SK-N-SH (cell line): ENCODE data around the gene PLCZ1. TPM values are rescaled to one million over a fixed set of nuclear protein-coding genes. Genes with fewer than 3 reads are reported as not detected.

Experiments
- CTCF ChIA-PET: fragments of 300-600, 350-600 bp; formaldehyde crosslinking; extraction: SDS; loops from one replicate; lab custom pipeline; 2021; lab: Yijun Ruan, JAX
- POLR2A ChIA-PET: fragments of 350-600 bp; sonication (Branson Sonifier 250); formaldehyde crosslinking; extraction: SDS; loops from one replicate; lab custom pipeline; 2020; ENCODE audit warnings: antibody characterized with exemption, inconsistent platforms; lab: Yijun Ruan, JAX
- DNase-seq: peaks from one replicate; pipeline ENCODE4 v3.0.0; 2012
- H2AFZ ChIP-seq: fragments of 200-600 bp; sonication (generic); 2 replicates; pipeline ENCODE4 v1.8.1; 2016; ENCODE audit warnings: antibody characterized with exemption, mild to moderate bottlenecking, low read depth
- H3F3A ChIP-seq: fragments of 200-600 bp; sonication (generic); replicated peaks from 2 replicates; pipeline ENCODE3; 2016; ENCODE audit warnings: antibody characterized with exemption, mild to moderate bottlenecking; ENCODE audit not compliant: insufficient read depth
- H3K27ac ChIP-seq, 2 experiments: fragments of 200-500 bp in 1 of 2; fragments of 200-600 bp in 1 of 2; sonication (Bioruptor generic) in 1 of 2; sonication (generic), shearing (Covaris generic) in 1 of 2; 2 replicates each; pipeline versions ENCODE4 v1.5.1 to v1.6.1; 2014 to 2016; ENCODE audit warnings: low read depth in 2 of 2, inconsistent platforms in 1 of 2, low read length in 1 of 2, mild to moderate bottlenecking in 1 of 2, mixed read lengths in 1 of 2
- H3K27me3 ChIP-seq: fragments of 200-600 bp; sonication (generic), shearing (Covaris generic); 2 replicates; pipeline ENCODE4 v1.6.1; 2016; ENCODE audit warnings: mixed run types; ENCODE audit not compliant: insufficient read depth
- H3K36me3 ChIP-seq, 2 experiments: fragments of 200-500 bp in 1 of 2; fragments of 200-600 bp in 1 of 2; sonication (Bioruptor generic) in 1 of 2; sonication (generic) in 1 of 2; replicated peaks in 1 of 2; 2 replicates each; pipeline versions ENCODE3 to v1.5.1; 2014 to 2016; ENCODE audit warnings: low read length in 1 of 2, mild to moderate bottlenecking in 1 of 2; ENCODE audit not compliant: insufficient read depth in 2 of 2, control insufficient read depth in 1 of 2
- H3K4me1 ChIP-seq, 2 experiments: fragments of 200-500 bp in 1 of 2; fragments of 200-600 bp in 1 of 2; sonication (Bioruptor generic) in 1 of 2; sonication (generic), shearing (Covaris generic) in 1 of 2; 2 replicates each; pipeline versions ENCODE4 v1.5.1 to v1.6.1; 2014 to 2016; ENCODE audit warnings: low read depth in 1 of 2, low read length in 1 of 2, mixed run types in 1 of 2; ENCODE audit not compliant: insufficient read depth in 2 of 2, control insufficient read depth in 1 of 2
- H3K4me2 ChIP-seq: fragments of 200-600 bp; sonication (generic), shearing (Covaris generic); 2 replicates; pipeline ENCODE4 v1.6.1; 2017; ENCODE audit warnings: mixed run types
- H3K4me3 ChIP-seq, 2 experiments: fragments of 200-500 bp in 1 of 2; fragments of 200-600 bp in 1 of 2; sonication (Bioruptor generic) in 1 of 2; sonication (generic), shearing (Covaris generic) in 1 of 2; 2 replicates each; pipeline versions ENCODE4 v1.5.1 to v1.8.1; 2014 to 2016; ENCODE audit warnings: low read depth in 2 of 2, inconsistent platforms in 1 of 2, low read length in 1 of 2, mild to moderate bottlenecking in 1 of 2, mixed read lengths in 1 of 2, moderate library complexity in 1 of 2
- H3K79me2 ChIP-seq: fragments of 200-600 bp; sonication (generic); 2 replicates; pipeline ENCODE4 v1.8.1; 2017; ENCODE audit warnings: mild to moderate bottlenecking; ENCODE audit not compliant: insufficient read depth
- H3K9ac ChIP-seq: fragments of 200-600 bp; sonication (generic); 2 replicates; pipeline ENCODE4 v1.6.1; 2017; ENCODE audit warnings: mixed run types
- H3K9me2 ChIP-seq: fragments of 200-600 bp; sonication (generic); 2 replicates; pipeline ENCODE4 v1.6.1; 2017; ENCODE audit warnings: mixed run types
- H3K9me3 ChIP-seq: fragments of 200-600 bp; sonication (generic); 2 replicates; pipeline ENCODE4 v1.6.1; 2017; ENCODE audit warnings: mixed run types, mild to moderate bottlenecking, moderate library complexity
- H4K20me1 ChIP-seq: fragments of 200-600 bp; sonication (generic); 2 replicates; pipeline ENCODE4 v1.6.1; 2017; ENCODE audit warnings: mild to moderate bottlenecking, mixed run types; ENCODE audit not compliant: insufficient read depth
- CTCF ChIP-seq: fragments of 200-600 bp; sonication (generic); IDR thresholded peaks from 2 replicates; pipeline ENCODE4 v1.6.1; 2017; ENCODE audit warnings: antibody characterized with exemption, mild to moderate bottlenecking, moderate library complexity
- FOSL2 ChIP-seq: IDR thresholded peaks from 2 replicates; pipeline ENCODE4 v1.4.0; 2012; ENCODE audit warnings: low read depth, mild to moderate bottlenecking, moderate library complexity, borderline replicate concordance
- FOXJ3 ChIP-seq: sonication (generic); formaldehyde crosslinking; IDR thresholded peaks from 2 replicates; pipeline ENCODE4 v1.5.1; 2020; ENCODE audit warnings: mild to moderate bottlenecking, missing genetic modification reagents
- FOXM1 ChIP-seq: IDR thresholded peaks from 2 replicates; pipeline ENCODE4 v1.4.0; 2012; ENCODE audit warnings: low read depth, mild to moderate bottlenecking
- GABPA ChIP-seq: IDR thresholded peaks from 2 replicates; pipeline ENCODE4 v1.4.0; 2012; ENCODE audit warnings: low read depth, mild to moderate bottlenecking
- IRF3 ChIP-seq: fragments of 150-350 bp; IDR thresholded peaks from 2 replicates; pipeline ENCODE4 v1.6.1; 2016; ENCODE audit warnings: mild to moderate bottlenecking, low read depth, low read length
- JUND ChIP-seq: IDR thresholded peaks from 2 replicates; pipeline ENCODE4 v1.4.0; 2012
- MXI1 ChIP-seq: IDR thresholded peaks from 2 replicates; pipeline ENCODE4 v1.6.1; 2012; ENCODE audit warnings: mild to moderate bottlenecking, low read depth, low read length, improper control_type of control experiment
- NRF1 ChIP-seq: IDR thresholded peaks from 2 replicates; pipeline ENCODE4 v1.6.1; 2012; ENCODE audit warnings: low read depth, mild to moderate bottlenecking, low read length
- PBX3 ChIP-seq: IDR thresholded peaks from 2 replicates; pipeline ENCODE4; 2012
- RAD21 ChIP-seq: IDR thresholded peaks from 2 replicates; pipeline ENCODE4 v1.6.1; 2012; ENCODE audit warnings: mild to moderate bottlenecking, low read length
- RFX5 ChIP-seq: IDR thresholded peaks from 2 replicates; pipeline ENCODE4 v1.6.1; 2012; ENCODE audit warnings: mild to moderate bottlenecking, improper control_type of control experiment, low read length
- RXRA ChIP-seq: IDR thresholded peaks from 2 replicates; pipeline ENCODE4 v1.4.0; 2012; ENCODE audit warnings: low read depth, mild to moderate bottlenecking, borderline replicate concordance
- TAF1 ChIP-seq: IDR thresholded peaks from 2 replicates; pipeline ENCODE4 v1.6.1; 2012; ENCODE audit warnings: low read depth, mild to moderate bottlenecking, low read length, moderate library complexity, borderline replicate concordance
- TCF12 ChIP-seq: IDR thresholded peaks from 2 replicates; pipeline ENCODE4 v1.4.0; 2012
- TEAD4 ChIP-seq: IDR thresholded peaks from 2 replicates; pipeline ENCODE4 v1.4.0; 2012; ENCODE audit warnings: mild to moderate bottlenecking, borderline replicate concordance; ENCODE audit not compliant: insufficient read depth
- USF1 ChIP-seq: IDR thresholded peaks from 2 replicates; pipeline ENCODE4 v1.4.0; 2012; ENCODE audit warnings: low read depth, borderline replicate concordance
- ZBTB33 ChIP-seq: IDR thresholded peaks from 2 replicates; pipeline ENCODE4 v1.4.0; 2012; ENCODE audit warnings: low read depth, borderline replicate concordance
- WGBS: methylation state at CpG from one replicate; pipeline ENCODE4 v1.1.6; 2017; ENCODE audit warnings: low lambda C conversion rate; 5-methylcytosine and 5-hydroxymethylcytosine counted together
- polyA plus RNA-seq, 3 experiments: library from polyadenylated mRNA; depleted of rRNA; stranded (reverse); fragments of >200 nt; gene quantifications; 2 replicates each; pipeline ENCODE4 v1.2.3, GENCODE V29; 2012

Gene PLCZ1
- polyA plus RNA-seq, 1 of the 3 experiments (the other 2 are of a cell fraction) = 0.15 TPM

GRCh38 chr12:18723752-18724151 is 14.1 kb downstream of the PLCZ1 start:
- H3K4me3 ChIP-seq = no peak overlapping the region
- H3K27ac ChIP-seq = no peak overlapping the region
- no peaks in the 10 kb centered on the region for H3F3A ChIP-seq
- H2AFZ ChIP-seq = no peak overlapping the region
- CTCF ChIA-PET = no interaction called here
- no peaks in the 10 kb centered on the region for H3K9me2 ChIP-seq
- DNase-seq = no peak
- H3K9me3 ChIP-seq = no peaks in the 10 kb centered on the region
- WGBS = 65% methylated on average over 2 of the region's 2 CpGs
- no peak overlapping the region for H3K9ac ChIP-seq
- no peaks in the 10 kb centered on the region for H3K27me3 ChIP-seq
- no peak overlapping the region for H3K4me2 ChIP-seq
- no peaks in the 10 kb centered on the region for H4K20me1 ChIP-seq
- H3K4me1 ChIP-seq = no peaks in the 10 kb centered on the region
- TF ChIP-seq FOSL2 = peak; percentile 52; the same call in 1 of the 2 replicates
- peak; percentile 17; the same call in 1 of the 2 replicates for TF ChIP-seq PBX3
- 0 out of 2 replicates have a peak, but pooled peaks have one; percentile 34 for TF ChIP-seq JUND
- no peak for TF ChIP-seq MXI1
- POLR2A ChIA-PET = no interaction called here
- H3K79me2 ChIP-seq = no peaks in the 10 kb centered on the region
- no peaks in the 10 kb centered on the region for H3K36me3 ChIP-seq

- Histone ChIP-seq H3K79me2 (no peaks in the 10 kb centered on the region), H3K9me3 (no peaks in the 10 kb centered on the region), H3K9me2 (no peaks in the 10 kb centered on the region), H3F3A (no peaks in the 10 kb centered on the region)
- CTCF ChIA-PET = no interaction called here
- TF ChIP-seq IRF3 = no peak
- no peak for TF ChIP-seq RAD21
- TF ChIP-seq FOXJ3 = no peak
- TF ChIP-seq GABPA = no peak
- TF ChIP-seq RFX5 = no peak
- no peak for TF ChIP-seq TAF1
- TF ChIP-seq JUND = no peak
- TF ChIP-seq ZBTB33 = no peak
- no peak for TF ChIP-seq USF1
- no peak for TF ChIP-seq CTCF
- no peak for TF ChIP-seq TCF12
- no peak for TF ChIP-seq RXRA
- no peak for TF ChIP-seq NRF1
- TF ChIP-seq FOXM1 = no peak
- no peak for TF ChIP-seq TEAD4
- TF ChIP-seq, all 33 proteins: peak for 0
- H3K9ac ChIP-seq = no peak overlapping the region
- H3K27me3 ChIP-seq = no peaks in the 10 kb centered on the region
- WGBS = 63% methylated on average over 1 of the region's 1 CpG
- no peaks in the 10 kb centered on the region for H3K36me3 ChIP-seq
- H3K4me3 ChIP-seq = no peak overlapping the region
- no peak for DNase-seq
- H3K4me2 ChIP-seq = no peak overlapping the region
- POLR2A ChIA-PET = no interaction called here
- H4K20me1 ChIP-seq = no peaks in the 10 kb centered on the region
- H3K4me1 ChIP-seq = no peaks in the 10 kb centered on the region
- no peak overlapping the region for H3K27ac ChIP-seq
- no peak overlapping the region for H2AFZ ChIP-seq
These were observed 16.4 kb downstream of the PLCZ1 start for GRCh38 chr12:18721452-18721851.
